Stimulated activated CD4-positive, alpha-beta T cell treated with anti-CD3 and anti-CD28 coated beads, Interleukin-1b, Interleukin-23, amount 100 ng/mL, for 48 hours (primary cell): Measurements from ENCODE around the gene SYNGR2.
A peak's percentile ranks its signal among the peaks of the same experiment; 100 is the strongest.

Experiments
- DNase-seq: peaks from one replicate; pipeline ENCODE4 v3.0.0-alpha.2; 2020

Gene SYNGR2

GRCh38 chr17:78173097-78173715 lies 4.8 kb downstream of the SYNGR2 start:
- DNase-seq: no peak

DNA sequence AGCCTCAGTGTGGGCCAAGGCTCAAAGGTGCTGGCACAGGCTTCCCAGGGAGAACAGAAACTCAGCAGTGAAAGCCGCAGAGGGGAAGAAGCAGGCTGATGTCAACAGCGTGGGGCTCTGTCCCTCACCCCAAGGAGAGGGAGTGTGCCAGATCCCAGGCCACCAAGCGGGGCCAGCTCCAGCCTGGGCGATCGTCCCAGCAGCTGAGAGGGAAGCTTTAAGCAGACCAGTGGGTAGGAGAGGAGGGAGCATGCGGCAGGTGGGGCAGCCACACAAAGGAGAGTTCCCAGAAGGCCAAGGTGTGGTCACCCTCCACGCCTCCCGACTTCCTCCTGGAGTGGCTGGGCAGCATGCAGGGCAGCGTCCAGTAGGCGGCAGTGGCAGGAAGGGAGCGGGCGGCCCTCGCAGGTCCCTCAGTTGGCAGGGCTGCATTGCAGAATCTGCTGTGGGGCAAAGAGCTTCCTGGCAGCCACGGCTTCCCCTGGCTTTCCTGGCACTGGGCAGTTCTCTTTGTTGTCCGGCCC lies 6.0 kb downstream of the SYNGR2 start:
- no peak for DNase-seq

DNA sequence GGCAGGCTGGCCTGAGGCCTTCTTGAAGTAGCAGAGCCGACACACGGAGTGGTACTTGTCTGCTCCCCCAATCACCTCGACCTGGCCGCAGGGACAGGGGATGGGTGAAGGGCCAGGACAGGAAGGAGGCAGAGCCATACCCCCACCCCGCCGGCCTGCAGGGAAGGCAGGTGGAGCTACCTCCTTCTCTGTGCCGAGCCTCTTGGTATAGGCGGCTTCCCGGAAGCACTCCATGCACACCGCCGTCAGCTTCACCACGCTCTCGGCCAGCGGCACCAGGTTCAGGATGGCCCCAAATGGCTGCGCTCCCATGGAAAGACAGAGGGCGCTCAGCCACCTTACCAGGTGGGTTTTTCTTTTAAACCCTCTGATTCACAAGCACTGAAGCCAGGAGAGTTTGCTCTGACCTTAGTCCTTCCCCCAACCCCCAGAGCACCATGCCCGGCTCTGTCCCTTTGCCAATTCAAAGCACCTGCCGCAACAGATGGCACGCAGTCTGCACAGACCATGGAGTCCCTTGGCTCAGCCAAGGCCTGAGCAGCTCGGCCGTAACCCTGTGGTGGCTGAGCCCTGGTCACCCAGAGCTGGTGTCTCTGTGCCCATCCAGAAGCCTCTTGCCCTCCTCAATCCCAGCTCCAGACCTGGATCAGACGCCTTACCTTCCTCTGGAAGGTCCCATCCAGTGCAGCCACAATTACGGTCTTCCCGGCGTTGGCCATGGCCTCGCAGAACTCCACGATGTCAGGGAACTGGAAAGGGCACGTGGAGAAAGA lies 6.7 kb downstream of the SYNGR2 start:
- DNase-seq: no peak

- DNase-seq: no peak
These were observed 7.2 kb downstream of the SYNGR2 start for GRCh38 chr17:78175643-78175981.

DNA sequence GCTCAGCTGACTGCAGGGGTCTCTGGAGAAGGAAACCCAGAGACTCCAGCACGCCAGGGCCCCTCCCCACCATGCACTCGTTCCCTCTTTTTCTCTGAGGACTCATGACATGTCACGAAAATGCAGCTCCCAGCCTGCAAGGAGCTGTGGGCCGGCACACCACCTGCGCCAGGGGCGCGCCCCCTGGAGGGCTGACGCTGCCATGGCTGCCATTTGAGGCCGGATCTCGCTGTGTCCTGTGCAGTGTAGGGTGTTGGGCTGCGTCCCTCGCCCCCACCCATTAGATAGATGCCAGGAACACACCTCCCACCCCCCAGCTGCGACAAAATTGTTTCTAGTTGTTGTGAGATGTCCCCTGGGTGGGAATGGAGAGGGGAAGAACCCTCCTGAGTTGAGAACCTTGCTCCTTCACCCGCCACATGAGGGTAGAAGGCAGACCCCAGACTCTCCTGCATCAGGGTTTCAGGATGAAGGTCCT lies 8.2 kb downstream of the SYNGR2 start:
- DNase-seq: peak; percentile 75

DNA sequence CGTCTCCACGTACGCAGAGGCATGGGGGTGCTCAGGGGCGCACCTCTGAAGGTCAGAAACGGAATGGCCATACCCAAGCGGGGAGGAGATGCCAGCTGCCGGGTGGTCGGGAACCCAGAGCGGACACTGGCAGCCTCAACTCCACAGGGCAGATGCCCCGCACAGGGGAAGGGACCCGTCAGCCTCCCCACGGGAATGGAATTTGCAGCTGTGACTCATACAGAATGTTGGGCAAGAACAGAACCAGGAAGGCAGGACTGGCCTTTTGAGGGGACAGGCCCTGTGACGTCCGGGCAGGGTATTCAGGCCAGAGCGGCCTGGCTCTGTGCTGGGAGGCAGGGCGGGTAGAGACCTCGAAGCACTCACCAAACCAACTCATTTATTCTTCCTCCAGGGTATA lies 11.0 kb downstream of the SYNGR2 start:
- DNase-seq: no peak

- no peak for DNase-seq
These were observed 11.7 kb downstream of the SYNGR2 start for GRCh38 chr17:78180083-78180482.

DNA sequence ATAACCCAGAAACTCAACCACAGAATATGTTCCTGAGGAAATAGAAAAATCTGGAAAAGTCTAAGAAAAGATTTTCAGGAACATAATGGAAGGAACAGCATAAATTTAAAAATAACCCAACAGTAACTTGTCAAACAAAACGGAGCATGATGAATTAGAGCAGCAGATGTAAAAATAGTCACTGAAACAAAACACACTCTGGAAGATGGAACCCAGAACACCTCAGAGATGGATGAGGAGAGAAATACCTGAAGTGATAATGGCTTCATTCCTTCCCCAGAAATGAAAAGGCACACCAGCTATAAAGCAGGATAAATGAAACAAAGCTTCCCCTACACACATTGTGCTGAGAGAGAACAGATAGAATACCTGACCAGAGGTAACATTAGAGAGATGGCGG lies 12.1 kb downstream of the SYNGR2 start:
- DNase-seq: no peak

GRCh38 chr17:78182504-78182903 lies 14.1 kb downstream of the SYNGR2 start:
- no peak for DNase-seq

DNA sequence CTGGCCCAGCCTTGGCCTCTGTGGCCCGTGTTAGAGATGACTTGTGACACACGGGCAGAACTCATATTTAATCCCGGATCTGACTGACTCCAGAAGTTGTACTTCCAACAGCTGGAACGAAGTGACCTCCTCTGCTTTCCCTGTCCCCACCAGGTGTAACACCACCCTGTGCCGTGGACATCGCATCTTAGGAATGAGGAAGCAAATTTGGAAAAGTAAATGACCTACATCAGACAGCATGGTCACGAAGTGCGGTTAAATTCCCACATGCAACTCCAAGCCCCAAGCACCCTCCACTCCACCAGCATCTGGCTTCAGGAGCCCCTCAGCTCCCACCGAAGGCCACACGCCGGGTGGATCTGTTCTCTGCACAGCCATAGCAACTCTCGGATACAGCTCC lies 15.5 kb downstream of the SYNGR2 start:
- no peak for DNase-seq

DNA sequence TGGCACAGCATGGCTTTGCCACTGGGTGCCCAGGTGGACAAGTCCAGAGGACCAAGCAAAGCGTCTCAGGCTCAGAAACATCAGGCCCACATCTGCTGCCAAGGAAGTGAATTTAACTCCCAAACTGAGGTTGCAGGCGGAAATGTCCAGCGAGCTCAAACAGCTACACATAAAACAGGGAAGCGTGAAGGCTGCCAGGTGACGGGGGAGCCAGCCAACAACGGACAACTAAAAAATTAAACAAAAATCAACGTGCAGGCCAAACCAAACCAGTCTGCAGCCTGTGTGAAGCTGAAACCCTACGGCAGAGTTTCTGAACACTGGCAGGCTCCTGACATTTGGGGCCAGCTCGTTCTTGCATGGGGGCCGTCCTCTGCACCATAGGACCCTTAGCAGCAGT lies 16.0 kb downstream of the SYNGR2 start:
- DNase-seq: no peak

DNA sequence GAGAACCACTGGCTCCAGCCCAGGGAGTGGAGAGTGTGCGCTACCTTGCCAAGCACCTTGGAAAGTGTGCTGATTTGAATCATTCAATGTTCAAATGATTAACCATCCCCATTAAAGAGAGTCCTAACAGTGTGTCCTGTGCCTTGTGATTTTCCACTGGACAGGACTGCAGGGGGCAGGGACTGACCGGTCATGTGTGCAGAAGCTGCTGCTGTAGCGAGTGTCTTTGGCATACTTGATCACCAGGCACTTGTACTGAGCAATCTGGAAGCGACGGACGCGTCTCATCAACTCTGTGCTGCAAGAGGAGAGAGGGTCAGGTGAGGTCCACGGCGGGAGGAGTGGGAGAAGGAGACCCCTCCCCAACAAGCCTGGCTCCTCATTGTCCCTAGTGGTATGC lies 16.5 kb downstream of the SYNGR2 start:
- DNase-seq: no peak

DNA sequence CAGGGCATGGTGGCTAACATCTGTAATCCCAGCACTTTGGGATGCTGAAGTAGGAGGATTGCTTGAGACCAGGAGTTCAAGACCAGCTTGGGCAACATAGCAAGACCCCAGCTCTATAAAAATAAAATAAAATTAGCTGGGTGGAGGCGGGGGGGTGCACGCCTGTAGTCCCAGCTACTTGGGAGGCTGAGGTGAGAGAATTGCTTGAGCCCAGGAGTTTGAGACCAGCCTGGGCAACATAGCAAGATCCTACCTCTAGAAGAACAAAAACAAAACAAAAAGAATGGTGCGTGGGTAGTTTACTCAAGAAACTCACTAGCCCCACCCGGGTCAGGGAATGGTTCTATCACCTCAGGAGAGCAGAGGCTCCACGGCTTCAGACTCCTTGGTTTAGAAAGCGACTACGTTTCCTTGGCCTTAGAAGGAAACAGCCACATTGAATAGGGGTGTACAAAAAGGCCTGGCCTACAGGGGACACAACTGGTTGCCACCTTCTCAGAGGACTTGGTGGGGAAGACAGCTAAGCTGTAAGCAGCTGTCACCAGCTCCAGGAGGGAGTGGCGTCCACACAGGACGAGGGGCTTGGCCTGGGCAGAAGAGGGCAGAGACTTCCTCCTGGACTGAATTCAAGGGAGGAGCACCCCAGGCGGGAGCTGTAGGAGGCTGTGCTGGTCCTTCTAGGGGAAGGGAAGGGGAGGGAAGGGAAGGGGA lies 17.8 kb downstream of the SYNGR2 start:
- no peak for DNase-seq

DNA sequence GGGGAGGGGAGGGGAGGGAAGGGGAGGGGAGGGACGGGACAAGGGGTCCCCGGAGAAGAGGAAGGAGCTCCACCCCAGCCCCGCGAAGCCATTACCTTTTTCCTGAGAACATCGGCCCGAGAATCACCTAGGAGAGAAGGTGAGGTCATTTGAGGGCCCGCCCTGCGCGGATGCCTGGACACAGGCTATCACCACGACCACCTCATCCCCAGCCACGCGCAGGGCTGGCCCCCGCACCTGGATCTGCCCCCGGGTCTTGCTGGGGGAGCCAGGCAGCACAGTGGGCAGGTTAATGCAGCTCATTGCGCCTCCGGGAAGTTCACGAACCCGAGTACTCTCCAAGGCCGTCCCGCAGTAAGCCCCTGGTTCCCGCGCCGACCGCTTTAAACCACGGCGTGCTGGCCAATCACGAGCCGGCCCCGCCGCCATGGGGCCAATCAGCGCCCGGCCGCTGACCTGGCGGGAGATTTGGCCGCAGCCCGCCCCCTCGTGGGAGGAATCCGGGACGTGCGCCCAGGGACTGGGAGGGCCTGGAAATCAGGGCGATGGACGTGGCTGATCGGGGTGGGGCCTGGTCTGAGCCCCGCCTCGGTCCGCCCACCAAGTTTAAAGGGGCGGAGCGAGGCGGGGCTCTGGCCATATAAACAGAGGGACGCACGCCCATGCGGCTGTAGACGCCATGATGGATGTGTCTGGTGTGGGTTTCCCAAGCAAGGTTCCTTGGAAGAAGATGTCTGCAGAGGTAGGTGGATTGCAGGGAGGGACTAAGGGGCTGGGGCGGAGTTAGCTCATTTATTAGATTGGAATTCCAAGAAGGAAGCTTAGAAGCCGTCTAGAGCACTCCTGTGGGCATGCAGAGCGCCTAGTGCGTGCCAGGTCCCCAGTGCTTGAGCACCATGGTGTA lies 18.6 kb downstream of the SYNGR2 start, which contains the start of the genes AFMID and TK1:
Gene AFMID, plus strand, starts transcription at position 671 of the 904 bp plus-strand sequence. Its CDS starts 9 bp downstream, at position 680.
Gene TK1, minus strand, starts transcription at position 361 of the 904 bp plus-strand sequence. Its CDS starts 58 bp downstream, at position 303.
- DNase-seq: peak; percentile 97

DNA sequence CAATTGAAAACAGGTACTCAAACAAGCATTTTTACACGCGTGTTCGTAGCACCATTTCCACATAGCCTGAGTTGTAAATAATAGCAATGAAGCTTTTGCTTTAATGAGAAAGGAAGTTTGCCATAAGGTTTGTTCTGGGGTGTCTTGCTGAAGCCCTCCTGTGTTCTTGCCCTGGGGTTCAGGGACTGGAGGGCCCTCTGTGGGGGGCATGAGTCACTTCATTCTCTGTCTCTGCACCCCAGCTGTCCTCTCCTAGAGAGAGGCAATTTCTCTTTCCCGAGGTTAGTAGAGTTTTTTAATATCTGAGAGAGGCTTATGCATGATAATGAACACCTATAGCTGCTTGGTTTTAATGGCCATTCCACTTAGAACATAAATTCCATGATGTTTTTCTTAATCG lies 28.3 kb downstream of the SYNGR2 start:
- DNase-seq: no peak

GRCh38 chr17:78197147-78197832 lies 28.9 kb downstream of the SYNGR2 start:
- DNase-seq: no peak

DNA sequence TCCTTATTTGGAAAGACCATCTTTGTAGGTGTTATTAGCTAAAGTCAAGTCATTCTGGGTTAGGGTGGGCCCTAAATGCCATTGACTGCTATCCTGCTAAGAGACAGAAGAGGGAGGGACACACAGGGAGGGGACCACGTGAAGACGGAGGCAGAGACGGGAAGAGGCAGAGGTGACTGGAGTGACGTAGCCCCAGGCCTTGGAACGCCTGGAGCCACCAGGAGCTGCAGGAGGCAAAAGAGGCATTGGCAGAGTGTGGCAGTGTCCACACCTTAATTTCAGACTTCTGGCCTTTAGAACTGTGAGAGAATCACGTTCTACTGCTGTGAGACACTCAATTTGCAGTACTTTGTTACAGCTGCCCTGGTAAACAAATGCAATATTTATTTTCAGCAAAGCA lies 32.1 kb downstream of the SYNGR2 start:
- DNase-seq: no peak

GRCh38 chr17:78202666-78203065 lies 34.3 kb downstream of the SYNGR2 start:
- no peak for DNase-seq

GRCh38 chr17:78204387-78205123 lies 36.2 kb downstream of the SYNGR2 start:
- DNase-seq: no peak

DNA sequence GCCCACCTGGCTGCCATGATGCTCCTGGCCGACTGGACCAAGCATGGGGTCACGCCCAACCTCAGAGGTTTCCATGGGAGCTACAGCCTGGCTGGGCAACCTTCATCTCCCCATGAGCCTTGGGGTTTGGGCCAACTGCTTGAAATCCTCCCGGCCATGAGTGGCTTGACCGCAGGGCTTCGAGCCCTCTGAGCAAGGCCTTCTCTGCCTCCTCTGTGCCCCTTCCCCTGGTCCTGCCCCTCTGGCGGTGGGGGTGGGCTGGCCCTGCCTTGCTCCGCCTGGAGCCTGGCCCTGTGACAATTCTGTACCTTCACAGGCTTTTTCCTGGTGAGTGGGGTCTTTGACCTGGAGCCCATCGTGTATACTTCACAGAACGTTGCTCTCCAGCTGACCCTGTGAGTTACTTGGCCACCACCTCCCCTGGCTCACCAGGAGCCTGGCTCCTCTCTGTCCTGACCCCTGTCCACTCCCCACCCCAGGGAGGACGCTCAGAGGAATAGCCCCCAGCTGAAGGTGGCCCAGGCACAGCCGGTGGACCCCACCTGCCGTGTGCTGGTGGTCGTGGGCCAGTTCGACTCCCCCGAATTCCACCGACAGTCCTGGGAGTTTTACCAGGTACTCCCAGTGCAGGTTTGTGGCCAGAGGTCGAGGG lies 36.9 kb downstream of the SYNGR2 start:
- DNase-seq: no peak

- no peak for DNase-seq
These were observed 37.9 kb downstream of the SYNGR2 start for GRCh38 chr17:78206298-78206697.
